Measurements from ENCODE around the gene GTF3C4.

Gene GTF3C4

DNA sequence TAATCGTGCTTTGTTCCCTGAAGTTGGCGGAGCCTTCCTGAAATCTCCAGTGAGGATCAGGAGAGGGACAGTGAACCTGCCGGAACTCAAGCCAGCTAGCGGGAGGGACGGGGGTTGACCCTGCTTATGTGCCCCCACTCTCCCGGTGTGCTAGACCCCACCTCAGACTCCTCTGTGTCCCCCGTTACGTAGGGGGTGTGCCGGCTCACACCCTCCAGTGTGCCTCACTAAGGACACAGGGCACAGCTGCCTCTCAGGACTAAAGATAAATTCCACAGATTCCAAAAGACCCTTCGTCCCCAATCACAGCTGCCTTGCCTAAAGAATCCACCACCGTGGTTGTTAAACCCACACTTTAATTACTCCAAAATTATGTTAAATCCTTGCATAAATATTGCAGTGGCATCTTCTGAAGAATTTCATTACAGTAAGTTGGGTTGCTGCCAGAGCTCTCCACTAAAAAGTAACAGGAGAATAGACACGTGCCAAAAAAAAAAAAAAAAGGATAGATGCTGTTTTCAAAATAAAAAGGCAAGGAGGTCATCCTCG lies 73.7 kb downstream of the GTF3C4 start:
- Histone ChIP-seq H3K27me3 (ENCODE audit: control insufficient read depth, insufficient read depth, low read length) (peaks cover 24% of the 10 kb centered on the region; the same call in 1 of the 2 replicates), H3K36me3 (ENCODE audit: control insufficient read depth, insufficient read depth, low read length) (no peaks in the 10 kb centered on the region), H3K4me1 (ENCODE audit: control insufficient read depth, insufficient read depth, low read length) (peaks cover 8% of the 10 kb centered on the region; the same call in 1 of the 2 replicates), H3K9me3 (ENCODE audit: control insufficient read depth, insufficient read depth, low read length) (no peaks in the 10 kb centered on the region), H3K27ac (ENCODE audit: low read length) (no peak overlapping the region), H3K4me3 (ENCODE audit: low read length) (no peak overlapping the region)
- no peak for DNase-seq (ENCODE audit: low read depth, low spot score)
- WGBS (ENCODE audit: insufficient coverage, insufficient read length), result no CpG with 5 or more reads among the region's 13 CpGs

Data from iPS DF 6.9 (cell line).